Measurements from ENCODE around the gene TTLL8.

Gene TTLL8

DNA sequence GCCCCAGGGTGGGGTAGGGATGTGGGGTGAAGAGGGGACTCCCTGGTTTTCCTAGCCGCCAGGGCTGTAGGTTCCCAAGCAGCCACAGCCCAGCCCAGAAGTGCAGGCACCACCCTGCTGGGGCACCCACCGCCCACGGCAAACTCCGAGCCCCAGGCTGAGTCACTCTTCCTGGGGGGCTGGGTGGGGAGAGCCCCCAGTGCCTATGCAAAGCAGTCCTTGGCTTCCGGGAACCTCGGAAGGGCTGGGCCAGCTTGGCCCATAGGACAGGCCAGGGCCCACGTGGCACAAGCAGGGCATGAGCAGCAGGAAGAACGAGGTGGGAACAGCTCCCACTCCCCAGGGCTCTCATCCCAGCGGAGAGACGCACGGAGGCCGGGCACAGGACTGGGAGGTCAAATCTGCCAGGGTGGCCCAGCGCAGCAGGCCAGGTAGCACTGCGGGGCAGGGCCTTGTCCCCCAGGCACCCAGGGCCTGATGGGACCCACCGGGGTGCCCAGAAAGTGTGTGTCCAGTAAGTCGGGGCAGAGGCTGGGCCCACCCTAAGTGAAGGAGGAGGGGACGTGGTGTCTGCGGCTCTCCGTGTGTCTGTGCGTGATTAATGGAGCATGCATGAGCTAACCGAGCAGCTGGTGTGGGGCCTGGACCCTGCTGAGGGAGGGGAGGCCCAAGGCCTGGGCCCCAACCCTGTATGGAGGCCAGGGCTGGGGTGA is 41.0 kb downstream of the TTLL8 start:
- peak; percentile 95 for DNase-seq

DNA sequence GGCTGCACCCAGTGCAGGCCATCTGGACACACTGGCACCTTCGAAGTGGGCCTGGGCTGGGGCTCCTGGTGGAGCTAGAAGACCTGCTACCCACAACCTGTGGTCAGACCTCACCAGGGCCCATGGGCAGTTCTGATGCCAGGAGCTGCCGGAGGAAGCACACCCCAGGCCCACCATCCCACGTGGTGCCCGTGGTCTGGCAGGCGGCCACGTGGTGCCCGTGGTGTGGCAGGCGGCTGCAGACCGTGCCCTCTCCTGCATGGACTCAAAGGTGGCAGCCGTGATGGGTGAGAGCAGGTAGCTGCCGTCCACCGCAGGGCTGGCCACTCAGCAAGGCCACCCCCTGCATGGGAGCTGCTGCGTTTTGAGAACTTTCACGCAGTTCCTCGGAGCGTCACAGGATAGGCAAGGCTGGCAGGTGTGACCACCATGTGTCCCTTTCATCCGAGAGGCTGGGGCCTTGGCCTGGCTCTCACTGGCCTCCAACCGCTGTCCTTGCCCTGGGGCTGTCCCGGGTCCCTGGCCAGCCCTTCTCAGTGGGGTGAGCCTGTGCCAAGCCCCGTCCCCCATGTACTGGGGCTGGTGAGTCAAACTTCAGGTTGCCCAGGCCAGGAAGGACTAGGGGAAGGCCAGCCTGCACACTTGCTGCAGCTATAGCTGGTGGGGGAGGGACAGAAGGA is 41.6 kb downstream of the TTLL8 start:
- DNase-seq = no peak

DNA sequence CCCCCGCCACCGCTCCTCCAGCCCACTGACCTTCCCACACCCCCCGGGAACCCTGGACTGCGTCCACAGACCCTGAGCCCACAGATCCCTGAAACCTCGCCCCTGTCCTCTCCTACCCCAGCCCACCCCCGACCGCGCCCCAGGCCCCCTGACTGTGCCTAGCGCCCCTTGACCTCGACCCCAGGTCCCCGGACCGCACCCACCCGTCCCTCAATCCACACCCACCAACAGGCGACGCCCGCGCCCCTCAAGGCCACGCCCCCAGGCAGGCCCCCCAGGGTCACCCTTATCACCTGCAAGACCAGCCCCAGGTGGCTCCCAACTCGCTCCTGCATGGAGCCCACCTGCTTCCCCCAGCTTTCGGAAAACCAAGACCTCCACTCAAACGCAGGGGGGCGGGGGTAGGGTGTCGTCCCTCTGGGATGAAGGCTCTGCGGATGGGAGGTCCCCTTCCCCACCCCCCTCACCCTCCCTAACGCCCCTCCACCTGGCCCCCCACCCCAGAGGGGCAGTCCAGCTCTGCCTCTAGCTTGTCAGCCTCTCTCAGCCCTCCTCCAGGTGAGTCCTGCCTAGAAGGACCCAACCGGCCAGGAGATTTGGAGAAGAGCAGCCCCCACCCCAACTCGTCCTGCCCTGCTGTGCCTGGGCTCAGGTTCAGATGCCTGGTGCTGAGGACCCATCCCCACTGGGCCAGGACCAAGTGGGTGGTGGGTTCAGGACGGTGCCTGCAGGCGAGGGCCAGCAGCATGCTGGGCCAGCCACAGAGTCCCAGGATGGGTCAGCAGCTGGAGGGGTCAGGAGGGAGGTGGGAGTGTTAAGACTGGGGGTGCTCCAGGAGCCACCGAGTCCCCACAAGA is 42.4 kb downstream of the TTLL8 start:
- no peak for DNase-seq

DNA sequence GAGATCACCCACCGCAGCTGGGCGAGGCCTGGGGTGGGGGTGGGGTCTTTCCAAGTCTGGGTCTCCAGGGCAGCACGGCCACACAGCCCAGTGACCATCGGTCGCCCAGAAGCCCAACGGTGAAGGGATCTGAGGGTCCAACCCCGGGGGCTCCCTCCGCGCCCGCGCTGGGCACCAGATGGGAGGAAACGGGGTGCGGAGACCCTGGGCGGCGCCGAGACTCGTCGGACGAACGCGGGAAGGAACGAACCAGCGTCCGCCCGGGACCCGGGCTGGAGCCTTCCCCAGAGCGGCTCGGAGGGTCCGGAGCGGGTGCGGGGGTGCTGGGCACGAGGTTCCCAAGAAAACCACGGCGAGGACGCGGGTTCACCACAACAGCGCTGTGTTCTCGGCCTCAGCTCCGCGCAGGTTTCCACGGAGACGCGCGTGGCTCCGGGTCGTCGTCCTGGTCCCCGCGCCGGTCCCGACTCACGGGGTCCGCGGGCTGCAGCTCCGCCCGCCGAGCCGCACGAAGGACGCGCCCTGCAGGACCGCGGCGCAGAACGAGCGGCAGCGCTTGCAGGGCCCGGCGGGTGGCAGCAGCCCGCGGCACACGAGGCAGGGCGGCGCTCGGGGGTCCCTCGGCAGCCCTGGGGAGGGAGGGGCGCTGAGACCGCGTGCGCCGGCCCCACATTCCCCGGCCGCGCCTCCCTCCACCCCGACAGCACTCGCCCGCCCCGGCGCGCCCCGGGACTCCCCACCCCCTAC is 43.3 kb downstream of the TTLL8 start:
- DNase-seq = no peak

GRCh38 chr22:50014053-50014501 is 44.0 kb downstream of the TTLL8 start:
- no peak for DNase-seq

DNA sequence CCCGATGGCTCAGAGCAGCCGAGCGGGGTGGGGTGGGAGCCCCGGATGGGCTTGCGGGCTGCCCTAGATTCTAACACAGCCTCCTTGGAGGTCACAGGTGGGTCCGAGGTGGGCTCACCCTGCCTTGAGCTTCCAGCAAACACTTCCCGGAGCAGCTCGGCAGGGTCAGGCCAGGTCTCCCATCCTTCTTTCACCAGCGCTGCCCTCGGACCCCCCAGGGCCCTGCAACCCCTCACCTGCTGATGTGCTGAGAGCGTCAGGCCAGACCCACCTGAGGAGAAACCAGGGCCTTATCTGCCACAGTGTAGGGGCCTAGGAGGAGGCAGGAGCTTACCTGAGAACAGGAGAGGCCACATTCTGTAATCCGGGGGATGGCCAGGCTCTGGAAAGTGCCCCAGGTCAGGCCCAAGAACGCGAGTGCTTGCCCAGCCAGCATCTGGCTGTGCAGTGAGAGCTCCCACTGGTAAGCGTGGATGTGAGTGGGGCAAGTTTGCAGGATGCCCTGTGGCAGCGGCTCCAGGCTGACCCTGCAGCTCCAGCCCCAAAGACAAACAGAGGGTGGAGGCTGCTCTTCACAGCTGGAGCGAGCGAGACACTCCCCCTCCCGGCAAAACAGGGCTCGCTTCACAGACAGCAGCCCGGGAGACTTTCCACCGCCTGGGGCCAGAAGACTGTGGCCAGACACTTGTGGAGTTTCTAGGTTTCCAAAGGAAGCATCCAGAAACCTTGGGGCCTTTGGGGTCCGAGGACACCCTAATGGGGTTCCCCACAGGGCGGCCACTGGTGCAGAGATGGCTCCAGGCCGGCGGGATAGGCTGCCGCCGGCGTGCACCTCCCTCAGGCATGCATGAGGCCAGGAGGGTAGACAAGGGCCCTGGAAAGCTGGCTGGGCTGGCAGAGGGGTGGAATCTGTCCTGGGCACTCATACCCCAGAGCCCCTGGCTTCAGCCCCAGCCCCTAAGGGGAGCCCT is 45.6 kb downstream of the TTLL8 start, which contains the start of gene IL17REL:
Gene IL17REL, minus strand, starts transcription at position 555 of the 971 bp plus-strand sequence. Its CDS starts 119 bp downstream, at position 436.
- no peak for DNase-seq

DNA sequence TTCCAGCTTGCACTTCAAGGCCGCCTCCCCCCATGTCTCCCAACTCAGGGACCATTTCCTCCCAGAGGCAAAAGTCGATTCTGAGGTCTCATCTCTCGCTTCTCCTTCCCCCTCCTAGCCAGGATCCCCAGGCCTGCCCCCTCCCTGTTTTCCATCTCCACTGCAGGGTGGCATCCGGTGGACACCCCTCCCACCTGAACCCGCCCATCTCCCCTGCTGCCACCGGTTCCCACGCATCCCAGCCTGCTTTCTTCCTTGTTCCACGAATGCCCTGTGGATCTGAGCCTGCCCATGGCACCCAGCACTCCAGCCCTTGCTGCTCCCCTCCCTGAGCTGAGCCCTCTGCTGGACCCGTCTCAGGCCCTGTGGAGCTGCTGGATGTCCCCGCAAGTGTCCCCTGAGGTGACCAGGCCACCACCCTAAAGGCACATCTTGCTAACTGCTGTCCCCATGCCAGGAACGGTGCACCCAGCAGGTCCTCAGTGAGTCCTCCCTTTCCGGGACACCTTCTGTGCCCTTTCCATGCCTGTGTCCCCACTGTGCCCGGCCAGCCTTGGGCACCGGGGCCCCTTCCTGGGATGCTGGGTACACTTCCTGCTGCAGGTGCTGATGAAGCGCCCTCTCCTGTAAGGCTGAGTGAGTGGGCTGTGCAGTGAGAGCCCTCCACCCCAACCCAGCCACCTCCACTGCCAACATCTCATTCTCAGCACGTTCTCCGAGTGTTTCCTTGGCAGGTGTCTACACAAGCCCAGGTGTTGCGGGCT is 46.5 kb downstream of the TTLL8 start:
- DNase-seq = no peak

DNA sequence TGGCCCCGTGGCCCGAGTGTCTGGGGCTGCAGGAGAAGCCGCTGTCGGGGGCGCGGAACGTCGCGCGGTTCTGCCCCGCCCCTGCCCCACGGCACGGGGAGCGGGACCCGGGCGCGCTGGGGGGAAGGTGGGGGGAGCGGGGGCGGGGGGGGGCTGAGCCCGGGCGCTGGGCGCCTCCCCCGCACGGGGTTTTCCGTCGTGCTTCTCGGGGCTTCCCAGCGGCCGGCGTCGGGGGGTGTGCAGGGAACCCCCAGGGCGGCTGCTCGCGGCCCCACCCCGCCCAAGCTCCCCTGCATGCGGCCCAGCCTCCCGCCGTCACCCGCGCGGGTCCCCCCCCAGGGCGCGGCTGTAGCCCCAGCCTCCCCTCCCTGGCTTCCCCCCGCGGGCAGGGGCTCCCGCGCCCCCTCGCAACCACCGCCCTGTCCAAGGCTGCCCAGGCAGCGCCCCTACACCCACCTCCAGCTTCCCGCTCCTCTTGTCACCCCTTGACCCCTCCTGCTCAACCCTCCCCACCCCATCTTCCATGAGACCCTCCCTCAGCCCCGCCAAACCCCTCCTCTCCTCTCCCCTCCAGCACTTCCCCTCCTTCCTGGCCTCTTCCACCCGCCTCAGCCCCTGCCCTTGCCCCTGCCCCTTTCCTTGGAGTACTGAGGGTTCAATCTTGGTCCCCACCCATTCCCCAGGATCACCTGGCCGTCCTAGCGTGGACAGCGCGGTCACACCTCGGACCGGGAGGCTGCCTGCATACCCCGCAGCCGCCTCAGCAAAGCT is 47.2 kb downstream of the TTLL8 start:
- DNase-seq = no peak

GRCh38 chr22:50009765-50010675 is 48.1 kb downstream of the TTLL8 start:
- no peak for DNase-seq

- DNase-seq = no peak
Observed at GRCh38 chr22:50009251-50009650, 48.8 kb downstream of the TTLL8 start.

DNA sequence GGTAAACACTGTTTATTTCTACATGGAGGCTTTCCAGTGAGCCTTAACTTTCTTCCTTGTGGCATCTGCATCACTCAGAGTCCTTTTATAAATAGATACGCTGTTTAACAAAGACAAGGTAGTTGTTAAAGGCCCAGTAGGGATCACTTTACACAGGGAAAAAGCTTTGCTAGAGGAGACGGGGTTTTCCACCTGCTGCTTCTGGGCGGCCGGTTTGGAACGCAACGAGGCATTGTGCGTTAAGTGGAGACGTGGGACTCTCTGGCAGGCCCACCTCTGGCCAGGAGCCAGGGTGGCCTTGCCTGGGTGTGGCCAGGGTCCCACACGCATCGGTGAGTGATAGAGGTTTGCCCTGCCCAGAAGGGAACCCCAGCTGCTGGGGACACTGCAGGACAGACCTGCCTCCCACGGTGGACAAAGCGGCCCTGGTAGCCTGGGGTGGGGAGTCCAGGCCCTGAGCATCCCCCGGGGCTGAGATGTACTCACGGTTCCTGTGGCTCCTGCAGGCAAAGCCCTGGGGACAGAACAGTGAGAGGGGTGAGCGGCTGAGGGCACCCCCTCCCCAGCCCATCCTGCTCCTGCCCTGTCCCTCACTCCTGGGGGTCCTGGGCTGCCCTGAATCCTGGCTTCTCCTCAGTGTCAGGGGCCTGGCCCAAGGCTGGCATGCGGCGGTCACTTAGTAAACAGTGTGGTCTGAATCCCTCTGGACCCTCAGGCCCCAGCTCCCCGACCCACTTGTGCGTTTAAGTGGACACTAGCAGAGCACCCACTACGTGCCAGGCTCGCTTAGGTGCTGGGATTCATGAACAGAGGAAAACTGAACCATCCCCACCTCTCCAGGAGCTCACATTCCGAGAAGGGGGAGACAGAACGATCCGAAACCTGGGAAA is 49.7 kb downstream of the TTLL8 start:
- DNase-seq = no peak

DNA sequence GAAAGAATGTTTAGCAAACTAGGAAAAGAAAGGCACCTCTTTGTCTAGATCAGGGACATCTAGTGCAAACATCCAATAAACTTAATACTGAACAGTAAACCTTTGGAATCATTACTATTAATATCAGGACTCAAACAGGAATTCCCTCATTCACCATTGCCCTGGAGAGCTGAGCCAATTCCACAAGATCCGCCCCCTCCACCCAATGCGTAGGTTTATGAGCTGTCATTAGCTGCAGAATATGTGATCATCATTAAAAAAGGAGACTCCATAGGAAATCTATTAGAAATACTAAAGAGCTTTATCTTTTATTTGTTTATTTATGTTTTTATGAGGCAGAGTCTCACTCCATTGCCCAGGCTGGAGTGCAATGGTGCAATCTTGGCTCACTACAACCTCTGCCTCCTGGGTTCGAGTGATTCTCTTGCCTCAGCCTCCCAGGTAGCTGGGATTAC is 51.0 kb downstream of the TTLL8 start:
- no peak for DNase-seq

GRCh38 chr22:50004918-50005317 is 53.2 kb downstream of the TTLL8 start:
- no peak for DNase-seq

- no peak for DNase-seq
Observed at GRCh38 chr22:50002791-50003190, 55.3 kb downstream of the TTLL8 start.

DNA sequence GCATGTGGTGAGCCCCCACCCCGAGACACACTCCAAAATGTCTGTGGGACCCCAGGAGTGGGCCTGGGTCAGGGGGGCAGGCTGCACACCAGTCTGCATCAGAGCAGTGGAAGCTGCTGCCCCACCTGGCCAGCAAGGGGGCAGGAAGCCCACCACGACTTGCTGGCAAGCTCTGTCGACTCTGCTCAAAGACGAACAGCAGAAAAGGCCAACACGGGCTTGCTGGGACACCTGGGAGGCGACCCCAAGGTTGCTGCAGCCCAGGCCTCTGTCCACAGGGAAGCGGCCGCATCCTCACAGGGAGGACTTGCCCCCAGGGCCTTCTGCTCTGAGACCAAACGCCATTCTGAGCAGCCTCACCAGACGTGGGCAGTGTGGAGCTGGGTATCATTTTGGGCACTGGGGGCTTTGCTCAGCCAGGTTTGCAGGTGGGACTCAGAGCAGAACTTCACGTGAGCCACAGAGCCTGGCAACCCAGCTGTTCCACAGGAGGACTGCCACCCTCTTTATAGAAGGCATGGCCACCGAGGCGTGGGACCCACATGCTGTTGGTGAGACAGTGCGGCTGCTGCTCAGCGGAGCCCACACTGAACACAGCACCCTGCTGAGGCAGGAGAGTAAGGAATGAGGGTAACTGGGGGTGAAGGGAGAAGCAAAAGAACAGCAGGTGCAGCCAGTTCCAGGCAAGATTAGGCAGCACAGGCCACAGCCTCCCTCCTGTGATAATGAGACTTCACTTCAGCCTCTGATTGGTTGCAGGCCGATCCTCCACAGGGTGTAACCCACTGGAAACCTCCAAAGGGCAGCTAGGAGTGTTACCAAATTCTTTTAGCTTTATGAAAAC is 56.5 kb downstream of the TTLL8 start:
- DNase-seq = no peak

- no peak for DNase-seq
Observed at GRCh38 chr22:50000587-50001387, 57.3 kb downstream of the TTLL8 start.
